Measurements from ENCODE around the gene SERPINB13. TPM values are rescaled to one million over a fixed set of nuclear protein-coding genes. Genes with fewer than 3 reads are reported as not detected.

SERPINB13 gene
- total RNA-seq, 4 donors from 2014 or later: not detected

DNA sequence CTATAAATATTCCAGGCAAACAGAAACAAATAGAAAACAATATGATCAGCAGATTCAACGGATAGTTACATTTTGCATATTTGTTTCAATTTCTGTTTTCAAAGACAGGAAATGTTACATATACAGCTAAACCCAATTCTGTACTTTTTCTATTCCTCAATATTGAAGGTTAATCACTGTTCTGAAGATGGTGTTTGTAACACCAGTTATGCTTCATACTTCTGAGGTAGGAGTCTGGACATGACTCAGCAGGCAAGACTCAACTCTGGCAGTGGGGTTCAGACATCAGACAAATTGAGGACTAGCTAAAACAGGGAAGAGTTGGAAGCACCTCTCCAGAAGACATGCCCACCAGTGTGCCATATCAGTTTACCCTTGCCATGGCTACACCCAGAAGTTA, 16.6 kb downstream of the SERPINB13 start:
- TF ChIP-seq, protein P1, sequence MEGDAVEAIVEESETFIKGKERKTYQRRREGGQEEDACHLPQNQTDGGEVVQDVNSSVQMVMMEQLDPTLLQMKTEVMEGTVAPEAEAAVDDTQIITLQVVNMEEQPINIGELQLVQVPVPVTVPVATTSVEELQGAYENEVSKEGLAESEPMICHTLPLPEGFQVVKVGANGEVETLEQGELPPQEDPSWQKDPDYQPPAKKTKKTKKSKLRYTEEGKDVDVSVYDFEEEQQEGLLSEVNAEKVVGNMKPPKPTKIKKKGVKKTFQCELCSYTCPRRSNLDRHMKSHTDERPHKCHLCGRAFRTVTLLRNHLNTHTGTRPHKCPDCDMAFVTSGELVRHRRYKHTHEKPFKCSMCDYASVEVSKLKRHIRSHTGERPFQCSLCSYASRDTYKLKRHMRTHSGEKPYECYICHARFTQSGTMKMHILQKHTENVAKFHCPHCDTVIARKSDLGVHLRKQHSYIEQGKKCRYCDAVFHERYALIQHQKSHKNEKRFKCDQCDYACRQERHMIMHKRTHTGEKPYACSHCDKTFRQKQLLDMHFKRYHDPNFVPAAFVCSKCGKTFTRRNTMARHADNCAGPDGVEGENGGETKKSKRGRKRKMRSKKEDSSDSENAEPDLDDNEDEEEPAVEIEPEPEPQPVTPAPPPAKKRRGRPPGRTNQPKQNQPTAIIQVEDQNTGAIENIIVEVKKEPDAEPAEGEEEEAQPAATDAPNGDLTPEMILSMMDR (IDR thresholded peaks at IDR 0.05; ENCODE audit: low read depth): no peak

DNA sequence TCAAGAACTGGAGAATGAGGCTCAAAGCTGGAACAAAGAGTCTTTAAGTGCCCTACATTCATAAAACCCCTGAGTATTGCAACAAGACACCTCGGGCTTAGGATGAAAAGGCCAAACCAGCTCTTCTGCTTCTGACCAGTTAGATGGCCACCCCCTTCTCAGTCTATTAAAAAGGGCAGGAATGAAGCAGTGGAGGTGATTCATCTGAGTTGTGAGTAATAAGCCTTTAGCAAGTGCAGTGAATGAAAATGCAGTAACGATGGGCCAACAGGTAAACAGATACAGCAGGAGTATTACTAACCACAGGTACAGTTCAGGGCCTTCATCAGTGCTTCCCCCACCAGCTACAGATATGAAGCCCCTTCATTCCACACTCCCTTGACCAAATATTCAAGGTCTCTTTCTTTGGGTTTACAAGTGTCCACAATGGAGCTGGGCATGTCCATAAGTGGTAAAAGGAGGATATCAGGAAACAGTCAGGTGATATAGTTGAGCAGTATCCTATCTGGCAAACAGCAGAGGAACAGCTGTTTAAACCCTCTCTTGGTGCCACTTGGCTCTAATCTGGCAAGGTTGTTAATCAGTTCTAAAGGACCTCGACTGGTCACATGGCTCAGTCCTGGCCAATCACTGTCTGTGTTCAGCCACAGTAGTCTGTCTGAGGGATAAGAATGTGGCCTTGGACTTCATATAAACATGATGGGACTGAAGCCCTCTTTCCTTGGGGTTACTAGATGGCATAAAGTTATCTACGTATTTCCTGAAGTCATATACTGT, 17.8 kb downstream of the SERPINB13 start:
- TF ChIP-seq, protein P1 (IDR thresholded peaks at IDR 0.05; ENCODE audit: low read depth): no peak

DNA sequence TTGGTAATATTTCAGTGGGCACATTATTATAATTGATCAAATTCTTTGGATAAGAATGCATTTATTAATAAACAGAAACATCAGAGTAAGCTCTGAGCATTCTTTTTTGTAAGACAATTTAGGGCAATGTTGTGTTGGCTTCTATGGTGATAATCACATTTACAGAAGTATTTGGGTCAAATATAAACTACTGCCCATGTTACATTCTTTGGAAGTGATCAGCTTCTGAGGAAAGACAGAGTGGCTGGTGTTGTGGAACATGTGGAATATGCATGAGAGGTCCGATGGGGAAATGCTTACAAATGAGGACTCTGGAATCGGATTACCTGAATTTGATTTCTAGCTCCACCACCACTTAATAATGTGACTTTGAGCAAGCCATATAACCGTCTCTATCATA, 19.4 kb downstream of the SERPINB13 start:
- TF ChIP-seq, protein P1 (IDR thresholded peaks at IDR 0.05; ENCODE audit: low read depth): no peak

DNA sequence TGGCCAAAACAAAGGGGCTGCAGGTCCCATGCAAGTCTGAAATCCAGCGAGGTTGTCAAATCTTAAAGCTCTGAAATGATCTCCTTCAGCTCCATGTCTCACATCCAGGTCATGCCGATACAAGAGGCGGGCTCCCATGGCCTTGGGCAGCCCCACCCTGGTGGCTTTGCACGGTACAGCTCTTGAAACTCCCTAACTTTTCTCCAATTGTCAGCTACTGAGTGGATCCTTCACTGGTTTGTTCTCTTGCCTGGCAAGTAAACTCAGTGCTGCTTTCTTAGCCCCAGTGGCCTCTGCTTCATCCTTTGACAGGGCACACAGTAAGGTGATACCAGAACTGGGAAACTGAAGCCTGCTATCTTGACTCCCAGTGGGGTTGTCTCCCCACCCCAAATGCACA, 26.3 kb downstream of the SERPINB13 start:
- TF ChIP-seq, protein P1 (IDR thresholded peaks at IDR 0.05; ENCODE audit: low read depth): no peak

DNA sequence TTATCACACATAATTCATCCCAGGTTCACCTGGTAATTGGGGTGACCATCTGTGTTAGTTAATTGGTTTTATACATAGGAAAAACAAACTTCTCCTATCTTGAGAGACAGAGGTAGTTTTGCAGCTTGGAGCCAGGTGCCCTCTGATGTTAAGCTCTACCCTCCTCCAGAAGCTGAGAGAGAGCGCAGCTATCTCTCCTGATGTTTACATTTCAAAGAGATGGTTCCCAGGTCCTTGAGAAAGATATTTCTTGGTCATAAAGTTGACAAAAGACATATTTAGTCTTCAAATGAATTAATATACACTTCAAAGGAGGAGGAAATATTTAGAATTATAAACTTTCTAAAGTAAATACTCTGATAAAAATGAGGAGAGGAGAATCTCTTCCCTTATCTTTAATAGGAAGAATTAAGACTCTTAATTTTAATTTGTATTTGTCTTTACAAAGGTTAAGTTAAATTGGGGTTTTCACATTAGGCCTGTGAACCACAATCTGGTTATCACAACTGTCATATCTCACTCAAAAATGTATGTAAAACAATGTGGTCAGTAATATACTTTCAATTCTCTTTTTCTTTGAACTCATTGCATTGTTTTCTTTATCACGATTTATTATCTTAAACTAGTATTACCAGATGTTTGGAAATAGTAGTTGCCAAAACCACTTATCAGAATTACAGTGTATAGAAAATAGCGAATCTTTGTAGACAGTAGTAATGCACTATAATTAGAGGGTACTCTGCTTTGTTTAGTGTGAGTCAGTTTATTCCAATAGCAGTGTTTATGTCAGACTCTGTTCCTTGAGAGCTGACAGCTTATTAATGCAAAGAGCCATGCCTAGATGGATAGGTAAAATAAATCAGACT, 30.1 kb downstream of the SERPINB13 start:
- TF ChIP-seq, protein P1 (IDR thresholded peaks at IDR 0.05; ENCODE audit: low read depth): no peak

DNA sequence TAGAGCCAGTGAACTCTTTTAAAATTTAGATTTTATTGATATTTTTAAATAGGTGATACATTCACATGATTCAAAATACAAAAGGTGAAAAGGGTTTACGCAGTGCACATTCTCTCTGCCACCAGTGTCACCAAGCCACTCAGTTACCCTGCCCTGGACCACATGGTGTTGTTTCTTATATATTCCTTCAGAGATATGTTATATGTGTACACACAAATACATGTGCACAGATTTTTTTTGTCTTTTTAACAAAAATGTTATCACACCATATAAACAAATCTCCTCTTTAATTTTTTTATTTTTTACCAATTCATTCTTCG, 30.7 kb downstream of the SERPINB13 start:
- TF ChIP-seq, protein P1 (IDR thresholded peaks at IDR 0.05; ENCODE audit: low read depth): no peak

DNA sequence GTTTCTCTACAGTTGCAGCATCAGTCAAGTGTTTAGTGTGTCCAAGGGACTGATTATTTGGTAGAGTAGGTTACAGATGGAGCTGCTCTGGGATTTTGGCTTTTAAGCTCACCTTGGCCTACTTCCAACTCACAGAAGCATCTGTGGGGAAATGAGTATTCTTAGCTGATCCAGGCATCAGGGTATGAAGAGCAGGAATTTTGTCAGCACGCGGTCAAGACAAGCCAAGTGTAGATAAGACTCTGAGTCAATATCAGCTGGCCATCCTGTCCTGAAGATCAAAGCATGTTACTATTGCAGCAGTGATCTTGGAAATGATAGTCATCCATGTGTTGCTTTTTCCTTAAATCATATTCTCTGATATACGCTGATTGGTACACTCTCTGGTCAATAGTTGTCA, 32.5 kb downstream of the SERPINB13 start:
- TF ChIP-seq, protein P1 (IDR thresholded peaks at IDR 0.05; ENCODE audit: low read depth): no peak
